GM12872 (cell line): ENCODE data around the gene PXN.

ENCODE experiments used
- CTCF ChIP-seq: IDR thresholded peaks from 3 replicates; pipeline ENCODE4 v1.5.1; 2011; ENCODE audit warnings: low read depth, mild to moderate bottlenecking, low read length, moderate library complexity; ENCODE audit not compliant: insufficient read depth

PXN gene

GRCh38 chr12:120169946-120170345 lies 95.6 kb downstream of the PXN start:
- TF ChIP-seq CTCF: no peak

- no peak for TF ChIP-seq CTCF
These were observed 97.2 kb downstream of the PXN start for GRCh38 chr12:120168337-120168736.

- TF ChIP-seq CTCF: no peak
These were observed 97.9 kb downstream of the PXN start for GRCh38 chr12:120167529-120168095.

- TF ChIP-seq CTCF: no peak
These were observed 101.2 kb downstream of the PXN start for GRCh38 chr12:120164293-120164692.

- TF ChIP-seq CTCF: no peak
These were observed 102.8 kb downstream of the PXN start for GRCh38 chr12:120162763-120163162.

- no peak for TF ChIP-seq CTCF
These were observed 103.7 kb downstream of the PXN start for GRCh38 chr12:120161852-120162251.
